CD4-positive, alpha-beta memory T cell (primary cell): Measurements from ENCODE around the gene DNAJC4. TPM values are rescaled to one million over a fixed set of nuclear protein-coding genes. Genes with fewer than 3 reads are reported as not detected.

Source experiments
- CTCF ChIA-PET: fragments of 350-600 bp; sonication (Branson Sonifier 250); formaldehyde crosslinking; loops from one replicate; lab custom pipeline; 2021; ENCODE audit warnings: inconsistent platforms; ENCODE audit not compliant: partially characterized antibody; lab: Charles Lee
- POLR2A ChIA-PET: fragments of 350-600 bp; sonication (Branson Sonifier 250); formaldehyde crosslinking; loops from one replicate; lab custom pipeline; 2021; ENCODE audit not compliant: partially characterized antibody; lab: Charles Lee
- DNase-seq, 5 donors: peaks; one replicate each; pipeline versions ENCODE4 v3.0.0 to v3.0.0-alpha.2; 2020 to 2022; ENCODE audit warnings: mixed read lengths in 1 of 5
- H3K27ac ChIP-seq: one replicate; pipeline ENCODE4 v1.7.0; 2013; ENCODE audit warnings: low read depth, low read length
- H3K27me3 ChIP-seq: 2 replicates; pipeline ENCODE4 v1.7.0; 2013; ENCODE audit warnings: mild to moderate bottlenecking, low read length, moderate library complexity; ENCODE audit not compliant: insufficient read depth
- H3K36me3 ChIP-seq: 2 replicates; pipeline ENCODE4 v1.7.0; 2013; ENCODE audit warnings: mild to moderate bottlenecking, low read length, moderate library complexity; ENCODE audit not compliant: insufficient read depth
- H3K4me1 ChIP-seq: 2 replicates; pipeline ENCODE4 v1.7.0; 2013; ENCODE audit warnings: mild to moderate bottlenecking, low read length, moderate library complexity; ENCODE audit not compliant: insufficient read depth
- H3K4me3 ChIP-seq, 2 donors: one replicate each; pipeline ENCODE4 v1.7.0; 2013; ENCODE audit warnings: low read length in 2 of 2, mild to moderate bottlenecking in 1 of 2
- H3K9me3 ChIP-seq, 2 donors: one replicate each; pipeline ENCODE4 v1.7.0; 2013; ENCODE audit warnings: low read length in 2 of 2, control low read depth in 1 of 2; ENCODE audit not compliant: control insufficient read depth in 1 of 2
- H3K27ac Mint-ChIP-seq, 7 donors: one replicate each; pipeline ENCODE4 v1.8.0; 2020 to 2021; ENCODE audit warnings: mixed read lengths in 7 of 7, mild to moderate bottlenecking in 6 of 7, inconsistent platforms in 3 of 7, moderate library complexity in 3 of 7
- H3K27me3 Mint-ChIP-seq, 2 donors: one replicate each; pipeline ENCODE4 v1.8.0; 2020 to 2021; ENCODE audit warnings: mixed read lengths in 2 of 2
- H3K36me3 Mint-ChIP-seq, 2 donors: one replicate each; pipeline ENCODE4 v1.8.0; 2020 to 2021; ENCODE audit warnings: mixed read lengths in 2 of 2, inconsistent platforms in 1 of 2, mild to moderate bottlenecking in 1 of 2
- H3K4me1 Mint-ChIP-seq, 4 donors: one replicate each; pipeline ENCODE4 v1.8.0; 2020 to 2021; ENCODE audit warnings: mixed read lengths in 4 of 4, mild to moderate bottlenecking in 1 of 4
- H3K4me3 Mint-ChIP-seq, 8 donors: one replicate each; pipeline ENCODE4 v1.8.0; 2020 to 2021; ENCODE audit warnings: mixed read lengths in 8 of 8, mild to moderate bottlenecking in 7 of 8, moderate library complexity in 6 of 8, inconsistent platforms in 3 of 8
- H3K9me3 Mint-ChIP-seq, 8 donors: one replicate each; pipeline ENCODE4 v1.8.0; 2020 to 2021; ENCODE audit warnings: mixed read lengths in 8 of 8, mild to moderate bottlenecking in 5 of 8, inconsistent platforms in 3 of 8, moderate library complexity in 1 of 8
- intact Hi-C: fragments of 100-400 bp; cut with micrococcal nuclease; formaldehyde crosslinking; loops from one replicate; pipeline ENCODE4 v1.15.1; 2023
- polyA plus RNA-seq, 2 donors: library from polyadenylated mRNA; unstranded; fragments of 300-500 nt; fragmentation: Illumina TruSeq; gene quantifications; one replicate each; pipeline ENCODE4 v1.2.3, GENCODE V29; 2021
- total RNA-seq, 2 experiments: library from RNA; stranded (reverse); gene quantifications; one replicate each; pipeline ENCODE4 v1.2.3, GENCODE V29; 2021

DNAJC4 gene
- total and polyA plus RNA-seq, 4 experiments from 2014 or later: 15.6 to 64.5 (median 42.1) TPM

DNA sequence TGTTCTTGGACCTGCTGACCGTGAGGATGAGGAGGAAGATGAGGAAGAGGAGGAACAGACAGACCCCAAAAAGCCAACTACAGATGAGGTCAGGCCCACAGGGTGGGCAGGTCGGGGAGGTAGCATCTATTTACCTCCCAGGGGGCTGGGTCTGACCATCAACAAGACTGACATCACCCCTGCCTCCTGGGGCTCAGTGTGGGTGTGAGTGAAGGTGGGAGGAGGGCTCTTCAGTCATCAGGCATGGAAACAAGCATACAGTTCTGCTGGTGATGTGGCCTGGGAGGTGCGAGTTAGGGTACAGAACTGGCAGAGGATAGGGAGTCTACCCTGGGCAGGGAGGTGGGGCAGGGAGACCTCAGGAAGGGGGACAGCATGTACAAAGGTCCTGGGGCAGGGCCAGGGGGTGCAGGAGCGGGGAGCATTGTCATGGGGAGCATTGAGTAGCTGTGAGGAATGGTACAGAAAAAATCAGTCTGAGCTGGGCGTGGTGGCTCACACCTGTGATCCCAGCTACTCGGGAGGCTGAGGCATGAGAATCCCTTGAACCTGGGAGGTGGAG is 29.9 kb downstream of the DNAJC4 start:
- POLR2A ChIA-PET: interaction anchor here (1.0 to 1.6 kb wide), 2 partner anchors 10 to 53 kb away, joined by 3 to 7 read pairs; partner anchors contain the start of gene FERMT3

DNA sequence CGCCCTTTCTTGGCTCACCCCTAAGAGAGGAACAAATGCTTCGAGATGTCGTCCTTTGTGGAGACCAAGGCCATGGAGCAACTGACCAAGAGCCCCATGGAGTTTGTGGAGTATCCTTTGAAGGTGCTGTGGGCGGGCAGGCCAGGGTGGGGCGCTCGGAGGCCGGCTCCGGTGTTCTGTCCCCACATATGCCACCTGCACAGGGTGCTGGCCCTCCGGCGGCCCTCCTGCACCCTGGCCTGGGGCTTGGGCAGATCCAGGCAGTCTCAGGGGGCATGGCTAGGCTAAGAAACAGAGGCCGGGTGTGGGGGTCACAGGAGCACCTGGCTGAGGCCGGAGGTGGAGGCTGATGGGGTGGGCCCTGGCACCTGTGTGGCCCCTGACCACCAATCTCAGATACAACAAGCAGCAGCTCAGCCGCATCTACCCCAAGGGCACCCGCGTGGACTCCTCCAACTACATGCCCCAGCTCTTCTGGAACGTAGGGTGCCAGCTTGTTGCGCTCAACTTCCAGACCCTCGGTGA is 31.3 kb downstream of the DNAJC4 start:
- Mint-ChIP-seq H3K27me3 (no peaks in the 10 kb centered on the region), H3K4me1 (peaks cover 1 to 8% (median 5%) of the 10 kb centered on the region in 4 donors)
- H3K36me3 ChIP-seq: peaks cover 5% of the 10 kb centered on the region

More for the DNA sequence above, 29.9 kb downstream of the DNAJC4 start:
- H3K4me3 ChIP-seq: no peak overlapping the region
- intact Hi-C loops: no loop called here
- H3K4me1 ChIP-seq: no peaks in the 10 kb centered on the region
- Mint-ChIP-seq H3K4me3 (no peak overlapping the region), H3K9me3 (no peaks in the 10 kb centered on the region), H3K36me3 (peaks cover 10 to 13% of the 10 kb centered on the region in 2 donors), H3K4me1 (peaks cover 1 to 8% (median 5%) of the 10 kb centered on the region in 4 donors), H3K27me3 (no peaks in the 10 kb centered on the region), H3K27ac (peak overlapping the region in 2 of 7 donors; percentile 12 to 37)
- no peaks in the 10 kb centered on the region for H3K9me3 ChIP-seq
- CTCF ChIA-PET: interaction anchor here (0.8 to 1.9 kb wide), 2 partner anchors 9 to 11 kb away, joined by 3 to 5 read pairs; partner anchors contain the start of gene PLCB3
- no peak overlapping the region for H3K27ac ChIP-seq
- H3K27me3 ChIP-seq: no peaks in the 10 kb centered on the region
- no peak for DNase-seq
- H3K36me3 ChIP-seq: peaks cover 8% of the 10 kb centered on the region

DNA sequence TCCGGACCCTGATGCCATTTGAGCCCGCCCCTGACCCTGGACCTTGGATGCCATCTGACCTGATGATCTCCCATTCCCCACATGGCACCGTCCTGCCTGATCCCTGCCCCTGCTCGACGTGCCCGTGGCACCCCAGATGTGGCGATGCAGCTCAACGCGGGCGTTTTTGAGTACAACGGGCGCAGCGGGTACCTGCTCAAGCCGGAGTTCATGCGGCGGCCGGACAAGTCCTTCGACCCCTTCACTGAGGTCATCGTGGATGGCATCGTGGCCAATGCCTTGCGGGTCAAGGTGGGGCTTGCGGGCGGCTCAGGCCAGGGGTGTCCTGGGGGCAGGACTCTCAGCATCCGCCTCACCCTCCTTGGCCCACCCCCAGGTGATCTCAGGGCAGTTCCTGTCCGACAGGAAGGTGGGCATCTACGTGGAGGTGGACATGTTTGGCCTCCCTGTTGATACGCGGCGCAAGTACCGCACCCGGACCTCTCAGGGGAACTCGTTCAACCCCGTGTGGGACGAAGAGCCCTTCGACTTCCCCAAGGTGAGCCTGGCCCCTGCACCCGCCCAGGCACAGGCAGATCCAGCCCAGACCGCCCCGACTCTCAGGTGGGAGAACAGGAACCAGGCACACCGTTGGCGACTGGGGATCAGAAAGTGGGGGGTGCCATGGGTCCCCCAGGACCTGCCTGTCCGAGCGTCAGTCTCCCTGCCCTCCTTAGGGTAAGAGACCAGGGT is 32.1 kb downstream of the DNAJC4 start:
- no peak overlapping the region for H3K27ac Mint-ChIP-seq
- Histone ChIP-seq H3K9me3 (no peaks in the 10 kb centered on the region), H3K27ac (no peak overlapping the region), H3K4me1 (no peaks in the 10 kb centered on the region), H3K4me3 (no peak overlapping the region), H3K36me3 (peaks cover 5% of the 10 kb centered on the region), H3K27me3 (no peaks in the 10 kb centered on the region)
- no peaks in the 10 kb centered on the region for H3K9me3 Mint-ChIP-seq
- H3K27me3 Mint-ChIP-seq: no peaks in the 10 kb centered on the region
- ChIA-PET POLR2A (no interaction called here), CTCF (interaction anchor here (0.8 to 3.6 kb wide), 5 partner anchors 8 to 42 kb away, joined by 3 to 16 read pairs (median 4); partner anchors contain the start of gene PLCB3)
- H3K36me3 Mint-ChIP-seq: peaks cover 10% of the 10 kb centered on the region in 2 donors
- intact Hi-C loops: no loop called here
- peaks cover 1 to 8% (median 5%) of the 10 kb centered on the region in 4 donors for H3K4me1 Mint-ChIP-seq
- no peak for DNase-seq
- no peak overlapping the region for H3K4me3 Mint-ChIP-seq

More for the DNA sequence above, 31.3 kb downstream of the DNAJC4 start:
- DNase-seq: no peak
- Histone ChIP-seq H3K27me3 (no peaks in the 10 kb centered on the region), H3K27ac (no peak overlapping the region), H3K9me3 (no peaks in the 10 kb centered on the region), H3K4me1 (no peaks in the 10 kb centered on the region), H3K4me3 (no peak overlapping the region)
- ChIA-PET POLR2A (interaction anchor here (1.6 kb wide), 1 partner anchor 8 kb away, joined by 7 read pairs; no protein-coding TSS in a partner anchor), CTCF (interaction anchor here (1.6 to 1.9 kb wide), 2 partner anchors 10 to 43 kb away, joined by 4 to 5 read pairs; partner anchors contain the start of gene PLCB3)
- intact Hi-C loops: no loop called here
- Mint-ChIP-seq H3K4me3 (no peak overlapping the region), H3K9me3 (no peaks in the 10 kb centered on the region), H3K27ac (no peak overlapping the region), H3K36me3 (peaks cover 10 to 12% of the 10 kb centered on the region in 2 donors)

DNA sequence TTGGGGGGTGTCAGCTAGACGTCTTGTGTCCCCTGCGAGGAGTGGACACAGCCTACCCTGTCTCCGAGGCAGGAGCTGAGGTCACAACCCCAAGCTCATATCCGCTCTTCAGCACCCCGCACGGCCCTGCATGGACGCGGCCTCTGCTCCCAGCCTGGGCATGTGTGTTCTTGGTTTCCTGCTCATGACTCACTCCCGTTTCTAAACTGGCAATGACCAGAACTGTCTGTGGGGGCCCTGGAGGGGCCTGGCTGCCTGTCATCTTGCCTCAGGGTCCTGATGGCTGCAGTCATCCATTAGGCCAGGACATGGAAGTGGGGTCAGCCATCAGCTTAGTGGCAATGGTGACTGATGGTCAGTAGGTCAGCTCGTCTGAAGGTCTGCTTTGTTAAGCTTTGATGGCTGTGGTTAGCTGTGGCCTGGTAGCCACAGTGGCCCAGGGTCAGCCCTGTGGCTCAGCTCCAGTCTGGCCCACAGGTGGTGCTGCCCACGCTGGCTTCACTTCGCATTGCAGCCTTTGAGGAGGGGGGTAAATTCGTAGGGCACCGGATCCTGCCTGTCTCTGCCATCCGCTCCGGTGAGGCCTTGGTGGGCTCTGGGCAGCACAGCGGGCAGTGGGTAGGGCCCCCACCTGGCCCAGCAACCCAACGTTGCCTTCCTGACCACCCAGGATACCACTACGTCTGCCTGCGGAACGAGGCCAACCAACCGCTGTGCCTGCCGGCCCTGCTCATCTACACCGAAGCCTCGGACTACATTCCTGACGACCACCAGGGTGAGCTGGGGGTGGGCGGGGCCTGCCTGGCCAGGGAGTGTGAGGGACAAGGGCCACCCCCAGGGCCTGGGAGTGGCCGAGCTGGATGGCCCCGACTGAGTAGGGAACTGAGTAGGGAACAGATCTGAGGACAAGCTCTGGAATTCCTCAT is 32.9 kb downstream of the DNAJC4 start:
- ChIA-PET POLR2A (interaction anchor here (1.9 kb wide), 1 partner anchor 58 kb away, joined by 8 read pairs; the partner anchor contains the start of gene FERMT3), CTCF (interaction anchor here (0.6 to 3.6 kb wide), 6 partner anchors 9 to 627 kb away, joined by 3 to 16 read pairs (median 4); partner anchors contain the start of gene PLCB3)
- DNase-seq: no peak
- Mint-ChIP-seq H3K9me3 (no peaks in the 10 kb centered on the region), H3K4me1 (peaks cover 2 to 14% (median 8%) of the 10 kb centered on the region in 4 donors), H3K27me3 (no peaks in the 10 kb centered on the region), H3K4me3 (peak overlapping the region in 1 of 8 donors; percentile 45), H3K36me3 (peaks cover 6 to 10% of the 10 kb centered on the region in 2 donors), H3K27ac (peak overlapping the region in 1 of 7 donors; percentile 60)
- Histone ChIP-seq H3K4me1 (peaks cover 6% of the 10 kb centered on the region), H3K27me3 (no peaks in the 10 kb centered on the region), H3K4me3 (no peak overlapping the region), H3K36me3 (peaks cover 5% of the 10 kb centered on the region), H3K9me3 (no peaks in the 10 kb centered on the region), H3K27ac (no peak overlapping the region)
- intact Hi-C loops: no loop called here

DNA sequence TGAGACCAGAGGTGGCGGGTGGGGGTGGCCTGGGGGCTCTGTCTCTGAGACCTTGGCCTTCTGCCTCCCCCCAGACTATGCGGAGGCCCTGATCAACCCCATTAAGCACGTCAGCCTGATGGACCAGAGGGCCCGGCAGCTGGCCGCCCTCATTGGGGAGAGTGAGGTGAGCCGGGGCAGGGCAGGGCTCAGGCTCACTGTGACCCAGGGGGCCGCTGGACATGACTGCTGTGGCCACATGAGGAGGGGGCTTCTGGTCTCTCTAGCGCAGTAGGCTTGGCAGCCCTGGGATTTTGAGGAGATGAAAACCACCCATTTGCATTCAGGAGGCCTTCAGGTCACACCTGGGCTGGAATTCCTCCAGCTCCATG is 33.6 kb downstream of the DNAJC4 start:
- H3K9me3 ChIP-seq: no peaks in the 10 kb centered on the region
- H3K36me3 ChIP-seq: peaks cover 5% of the 10 kb centered on the region
- no peak for DNase-seq
- Mint-ChIP-seq H3K4me3 (no peak overlapping the region), H3K4me1 (peaks cover 6 to 20% (median 13%) of the 10 kb centered on the region in 4 donors), H3K27me3 (no peaks in the 10 kb centered on the region), H3K9me3 (no peaks in the 10 kb centered on the region), H3K36me3 (peaks cover 8 to 10% of the 10 kb centered on the region in 2 donors), H3K27ac (no peak overlapping the region)
- H3K4me1 ChIP-seq: peaks cover 13% of the 10 kb centered on the region
- H3K27me3 ChIP-seq: no peaks in the 10 kb centered on the region
- intact Hi-C loops: no loop called here
- H3K4me3 ChIP-seq: no peak overlapping the region
- POLR2A ChIA-PET: interaction anchor here (1.3 to 1.9 kb wide), 2 partner anchors 38 to 58 kb away, joined by 3 to 8 read pairs; partner anchors contain the start of genes FERMT3, NUDT22 and TRPT1
- CTCF ChIA-PET: interaction anchor here (0.6 to 3.6 kb wide), 4 partner anchors 13 to 626 kb away, joined by 4 to 16 read pairs (median 6); partner anchors contain the start of gene PLCB3
- H3K27ac ChIP-seq: no peak overlapping the region

DNA sequence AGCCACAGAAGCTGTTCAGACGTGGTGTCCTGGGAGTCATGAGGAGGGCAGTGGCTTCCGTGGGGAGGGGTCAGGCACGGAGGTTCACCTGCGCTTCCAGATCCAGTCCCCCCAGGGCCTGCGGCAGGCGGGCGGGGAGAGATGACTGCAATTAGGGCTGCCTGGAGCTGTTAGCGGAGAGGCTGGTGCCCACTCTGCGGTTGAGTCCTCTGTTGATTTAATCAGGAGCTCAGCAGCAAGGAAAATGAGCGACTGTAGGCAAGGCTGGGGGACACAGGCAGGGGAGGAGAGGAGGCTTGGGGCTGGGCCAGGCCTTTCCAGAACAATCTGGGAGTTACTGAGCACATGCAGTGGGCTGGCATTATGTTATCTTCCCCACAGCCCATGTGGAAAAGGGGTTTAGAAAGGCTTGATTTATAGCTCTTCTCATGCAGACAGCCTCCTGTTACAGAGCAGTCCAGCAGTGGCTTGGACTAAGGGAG is 34.1 kb downstream of the DNAJC4 start:
- H3K9me3 ChIP-seq: no peaks in the 10 kb centered on the region
- intact Hi-C loops: no loop called here
- no peak overlapping the region for H3K4me3 ChIP-seq
- H3K4me3 Mint-ChIP-seq: no peak overlapping the region
- H3K27me3 ChIP-seq: no peaks in the 10 kb centered on the region
- H3K9me3 Mint-ChIP-seq: no peaks in the 10 kb centered on the region
- H3K36me3 Mint-ChIP-seq: peaks cover 7 to 8% of the 10 kb centered on the region in 2 donors
- H3K4me1 ChIP-seq: peaks cover 15% of the 10 kb centered on the region
- no peak overlapping the region for H3K27ac ChIP-seq
- peaks cover 8 to 22% (median 14%) of the 10 kb centered on the region in 4 donors for H3K4me1 Mint-ChIP-seq
- H3K27ac Mint-ChIP-seq: no peak overlapping the region
- POLR2A ChIA-PET: interaction anchor here (1.3 to 1.9 kb wide), 4 partner anchors 18 to 59 kb away, joined by 3 to 8 read pairs (median 4); partner anchors contain the start of genes FERMT3, NUDT22, PPP1R14B and PRDX5
- DNase-seq: no peak
- CTCF ChIA-PET: interaction anchor here (0.6 to 3.6 kb wide), 6 partner anchors 13 to 626 kb away, joined by 3 to 16 read pairs (median 4); partner anchors contain the start of gene PLCB3
- H3K36me3 ChIP-seq: peaks cover 5% of the 10 kb centered on the region
- no peaks in the 10 kb centered on the region for H3K27me3 Mint-ChIP-seq
